Measurements from ENCODE around the gene ZNF736. TPM values are rescaled to one million over a fixed set of nuclear protein-coding genes. Genes with fewer than 3 reads are reported as not detected.

The ZNF736 gene
- polyA plus RNA-seq, 3 donors, result 1.3 to 7.1 (median 1.4) TPM

- no peak overlapping the region for H3K4me3 ChIP-seq (replicated peaks in 1 of 3; ENCODE audit: low read depth in 2 of 3, low read length in 3 of 3)
- H3K27ac ChIP-seq (ENCODE audit: low read depth in 1 of 2, low read length in 2 of 2), result no peak overlapping the region
- H3K4me2 ChIP-seq (replicated peaks; ENCODE audit: extremely low read depth, low read length, poor library complexity, severe bottlenecking), result no peak overlapping the region
- no peaks in the 10 kb centered on the region for H3K36me3 ChIP-seq (replicated peaks in 1 of 2; ENCODE audit: control insufficient read depth in 1 of 2, insufficient read depth in 2 of 2, low read length in 2 of 2)
- 92% methylated on average over 2 of the region's 2 CpGs for WGBS (ENCODE audit: insufficient coverage)
- no peaks in the 10 kb centered on the region for H3K4me1 ChIP-seq (ENCODE audit: control insufficient read depth in 1 of 2, insufficient read depth in 2 of 2, low read length in 2 of 2)
- no peak overlapping the region for H3K27ac Mint-ChIP-seq
- no peak overlapping the region for H3K9ac ChIP-seq (ENCODE audit: insufficient read depth, low read length, poor library complexity, severe bottlenecking)
- H3K79me2 ChIP-seq (ENCODE audit: insufficient read depth, low read length), result no peaks in the 10 kb centered on the region
- peaks cover 66 to 95% of the 10 kb centered on the region in 2 donors for H3K9me3 ChIP-seq (replicated peaks in 1 of 2; ENCODE audit: control insufficient read depth in 1 of 2, insufficient read depth in 1 of 2, low read length in 2 of 2)
- intact Hi-C loops (cut with micrococcal nuclease), result no loop called here
- no peak overlapping the region for H2AFZ ChIP-seq (ENCODE audit: insufficient read depth, low read depth, low read length, poor library complexity, severe bottlenecking)
- H3K4me1 Mint-ChIP-seq, result no peaks in the 10 kb centered on the region
- H3K9me3 Mint-ChIP-seq, result peaks cover 14 to 78% (median 65%) of the 10 kb centered on the region in 7 donors
- TF ChIP-seq, protein P1, sequence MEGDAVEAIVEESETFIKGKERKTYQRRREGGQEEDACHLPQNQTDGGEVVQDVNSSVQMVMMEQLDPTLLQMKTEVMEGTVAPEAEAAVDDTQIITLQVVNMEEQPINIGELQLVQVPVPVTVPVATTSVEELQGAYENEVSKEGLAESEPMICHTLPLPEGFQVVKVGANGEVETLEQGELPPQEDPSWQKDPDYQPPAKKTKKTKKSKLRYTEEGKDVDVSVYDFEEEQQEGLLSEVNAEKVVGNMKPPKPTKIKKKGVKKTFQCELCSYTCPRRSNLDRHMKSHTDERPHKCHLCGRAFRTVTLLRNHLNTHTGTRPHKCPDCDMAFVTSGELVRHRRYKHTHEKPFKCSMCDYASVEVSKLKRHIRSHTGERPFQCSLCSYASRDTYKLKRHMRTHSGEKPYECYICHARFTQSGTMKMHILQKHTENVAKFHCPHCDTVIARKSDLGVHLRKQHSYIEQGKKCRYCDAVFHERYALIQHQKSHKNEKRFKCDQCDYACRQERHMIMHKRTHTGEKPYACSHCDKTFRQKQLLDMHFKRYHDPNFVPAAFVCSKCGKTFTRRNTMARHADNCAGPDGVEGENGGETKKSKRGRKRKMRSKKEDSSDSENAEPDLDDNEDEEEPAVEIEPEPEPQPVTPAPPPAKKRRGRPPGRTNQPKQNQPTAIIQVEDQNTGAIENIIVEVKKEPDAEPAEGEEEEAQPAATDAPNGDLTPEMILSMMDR (IDR thresholded peaks at IDR 0.05), result no peak
- no peak overlapping the region for H3K4me3 Mint-ChIP-seq
- no peaks in the 10 kb centered on the region for H3K27me3 ChIP-seq (ENCODE audit: control insufficient read depth in 2 of 2, insufficient read depth in 2 of 2, low read length in 2 of 2)
- peaks cover 0 to 2% (median 0%) of the 10 kb centered on the region in 3 donors for H3K27me3 Mint-ChIP-seq (ENCODE audit: low read depth in 3 of 3)
- no peak for DNase-seq
- H3K36me3 Mint-ChIP-seq, result no peaks in the 10 kb centered on the region
- H4K20me1 ChIP-seq (ENCODE audit: insufficient read depth, low read length), result no peaks in the 10 kb centered on the region
These were observed 59.3 kb downstream of the ZNF736 start for GRCh38 chr7:64373017-64373416.

DNA sequence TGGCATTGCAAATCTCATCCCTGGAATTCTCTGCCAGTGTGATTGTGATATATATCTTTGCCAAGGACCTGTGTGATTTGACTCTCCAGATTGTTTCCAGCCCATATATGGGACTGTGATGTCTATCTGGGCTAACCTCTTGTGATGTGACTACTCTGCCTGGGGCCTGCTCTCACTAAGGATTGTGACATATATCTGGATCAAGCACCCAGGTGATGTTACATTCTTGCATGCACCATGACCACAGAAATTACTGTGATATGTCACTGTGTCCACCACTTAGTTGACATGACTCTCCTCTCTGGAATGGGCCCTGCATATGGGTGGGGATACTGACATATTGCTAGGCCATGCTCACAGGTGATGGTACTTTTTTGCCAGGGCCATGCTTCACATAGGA lies 86.6 kb downstream of the ZNF736 start:
- Mint-ChIP-seq H3K9me3 (peaks cover 4 to 44% (median 38%) of the 10 kb centered on the region in 7 donors), H3K27me3 (ENCODE audit: low read depth in 3 of 3) (no peaks in the 10 kb centered on the region), H3K4me3 (no peak overlapping the region), H3K36me3 (no peaks in the 10 kb centered on the region), H3K4me1 (no peaks in the 10 kb centered on the region), H3K27ac (no peak overlapping the region)
- Histone ChIP-seq H3K9ac (ENCODE audit: insufficient read depth, low read length, poor library complexity, severe bottlenecking) (no peak overlapping the region), H3K4me1 (ENCODE audit: control insufficient read depth in 1 of 2, insufficient read depth in 2 of 2, low read length in 2 of 2) (no peaks in the 10 kb centered on the region), H3K79me2 (ENCODE audit: insufficient read depth, low read length) (no peaks in the 10 kb centered on the region), H3K4me2 (replicated peaks; ENCODE audit: extremely low read depth, low read length, poor library complexity, severe bottlenecking) (no peak overlapping the region), H3K27me3 (ENCODE audit: control insufficient read depth in 2 of 2, insufficient read depth in 2 of 2, low read length in 2 of 2) (no peaks in the 10 kb centered on the region), H3K4me3 (replicated peaks in 1 of 3; ENCODE audit: low read depth in 2 of 3, low read length in 3 of 3) (no peak overlapping the region), H4K20me1 (ENCODE audit: insufficient read depth, low read length) (no peaks in the 10 kb centered on the region), H3K9me3 (replicated peaks in 1 of 2; ENCODE audit: control insufficient read depth in 1 of 2, insufficient read depth in 1 of 2, low read length in 2 of 2) (peaks cover 43 to 61% of the 10 kb centered on the region in 2 donors), H3K36me3 (replicated peaks in 1 of 2; ENCODE audit: control insufficient read depth in 1 of 2, insufficient read depth in 2 of 2, low read length in 2 of 2) (no peaks in the 10 kb centered on the region), H3K27ac (ENCODE audit: low read depth in 1 of 2, low read length in 2 of 2) (no peak overlapping the region), H2AFZ (ENCODE audit: insufficient read depth, low read depth, low read length, poor library complexity, severe bottlenecking) (no peak overlapping the region)
- DNase-seq, result no peak
- TF ChIP-seq, protein P1 (IDR thresholded peaks at IDR 0.05), result no peak
- intact Hi-C loops (cut with micrococcal nuclease), result no loop called here

Other genes starting within 250 kb of the ZNF736 start
- gene ZNF735, start 106.8 kb upstream of the ZNF736 start, polyA plus RNA-seq, result not detected
- not detected for gene ZNF679, start 85.5 kb upstream of the ZNF736 start, polyA plus RNA-seq
- gene ZNF680, start 249.1 kb downstream of the ZNF736 start, polyA plus RNA-seq, result 1 to 10 TPM in 2 of 3 donors, under 1 TPM in 1; 0.69 to 1.6 (median 1.5) TPM

Data from CD14-positive monocyte (primary cell).